GM21786 (cell line): Measurements from ENCODE around the gene AADACL4.

Experiments
- ATAC-seq: cut with Tn5 transposase; IDR thresholded peaks from one replicate; pipeline ENCODE4 v1.9.1; 2021; ENCODE audit not compliant: unreplicated experiment

AADACL4 gene

DNA sequence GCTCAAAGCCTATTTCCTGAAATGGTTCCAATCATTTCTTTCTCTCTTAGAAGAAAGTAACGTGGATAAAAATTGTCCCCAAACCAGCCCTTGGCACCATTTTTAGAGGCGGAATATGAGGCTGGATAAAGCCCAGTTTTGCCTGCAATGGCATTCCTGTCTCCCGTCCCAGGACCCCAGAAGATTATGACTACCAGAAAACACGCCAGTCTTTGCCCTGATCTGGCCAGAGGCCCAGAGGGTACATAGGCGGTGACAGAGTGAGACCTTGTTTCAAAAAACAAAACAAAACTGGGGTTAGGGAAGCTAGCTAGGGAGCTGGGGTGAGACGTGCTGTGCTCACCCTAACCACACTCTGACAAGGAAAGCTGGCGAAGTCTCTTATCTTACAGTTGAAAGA, at the start of gene AADACL4:
Gene AADACL4 (plus strand): TSS at position 301 of the 400 bp plus-strand sequence. CDS start 462 bp downstream, outside the sequence.
- ATAC-seq = no peak

DNA sequence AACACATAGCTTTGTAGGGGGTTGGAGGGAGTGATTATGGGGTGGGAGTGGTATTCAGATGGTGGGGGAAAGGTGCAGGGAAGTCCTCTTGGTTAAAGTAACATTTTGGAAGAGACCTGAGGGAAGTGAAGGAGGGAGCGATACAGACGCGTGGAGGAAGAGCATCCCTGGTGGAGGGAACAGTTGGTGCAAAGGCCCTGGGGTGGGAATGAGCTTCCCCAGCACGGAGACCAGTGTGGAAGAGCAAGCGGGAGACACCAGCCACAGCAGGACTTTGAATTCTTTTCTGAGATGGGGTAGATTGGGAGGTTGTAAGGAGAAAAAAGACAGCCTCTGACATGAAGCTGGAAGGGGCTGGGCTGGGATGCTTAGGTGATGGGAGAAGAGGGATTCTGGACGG, 49.4 kb upstream of the AADACL4 start:
- no peak for ATAC-seq

DNA sequence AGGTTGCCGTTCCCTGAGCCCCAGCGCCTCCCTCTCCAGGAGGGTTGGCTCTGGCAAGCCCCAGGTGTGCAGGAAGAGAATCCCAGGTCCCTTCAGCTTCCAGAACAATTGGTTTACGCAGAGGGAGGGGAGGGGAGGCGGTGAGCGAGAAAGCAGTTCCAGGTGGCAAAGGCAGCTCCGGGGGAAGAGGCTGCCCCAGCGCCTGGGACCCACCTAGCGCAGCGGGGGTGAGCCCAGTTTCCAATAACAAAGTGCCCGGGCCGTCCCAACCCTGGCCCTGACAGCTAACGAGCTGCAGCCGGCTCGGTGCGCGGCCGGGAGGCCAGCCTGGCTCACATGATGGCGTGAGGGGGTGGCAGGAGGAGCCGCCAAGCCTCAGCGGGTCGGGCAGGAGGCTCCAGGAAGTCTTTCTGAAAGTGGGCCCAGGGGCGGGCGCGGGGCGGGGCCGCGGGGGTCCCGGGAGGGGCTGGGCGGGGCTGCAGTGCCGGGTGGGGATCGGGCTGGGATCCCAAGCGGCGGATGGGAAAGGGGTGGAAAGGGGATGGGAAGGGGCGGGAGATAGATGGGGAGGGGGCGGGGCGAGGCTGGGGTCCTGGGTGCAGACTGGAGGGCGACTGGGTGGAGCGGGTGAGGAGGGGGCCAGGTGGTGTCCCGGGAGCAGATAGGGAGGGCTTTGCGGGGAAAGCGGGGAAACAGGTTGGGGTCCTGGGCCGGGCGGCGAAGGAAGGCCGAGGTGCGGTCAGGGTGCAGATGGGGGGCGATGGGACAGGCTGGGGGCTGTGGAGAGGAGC, 48.7 kb upstream of the AADACL4 start:
- no peak for ATAC-seq

DNA sequence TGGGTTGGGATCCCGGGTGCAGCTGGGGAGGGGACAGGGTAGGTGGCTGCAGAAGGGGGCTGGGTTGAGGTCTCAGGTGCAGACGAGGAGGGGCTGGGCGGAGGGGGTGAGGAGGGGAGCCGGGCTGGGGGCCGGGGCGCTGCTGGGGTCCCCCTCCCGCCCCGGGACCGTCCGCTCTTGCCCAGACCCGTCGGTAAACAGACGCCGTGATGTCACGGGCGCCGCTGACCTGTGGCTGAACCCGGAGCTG, 48.2 kb upstream of the AADACL4 start:
- ATAC-seq = no peak

DNA sequence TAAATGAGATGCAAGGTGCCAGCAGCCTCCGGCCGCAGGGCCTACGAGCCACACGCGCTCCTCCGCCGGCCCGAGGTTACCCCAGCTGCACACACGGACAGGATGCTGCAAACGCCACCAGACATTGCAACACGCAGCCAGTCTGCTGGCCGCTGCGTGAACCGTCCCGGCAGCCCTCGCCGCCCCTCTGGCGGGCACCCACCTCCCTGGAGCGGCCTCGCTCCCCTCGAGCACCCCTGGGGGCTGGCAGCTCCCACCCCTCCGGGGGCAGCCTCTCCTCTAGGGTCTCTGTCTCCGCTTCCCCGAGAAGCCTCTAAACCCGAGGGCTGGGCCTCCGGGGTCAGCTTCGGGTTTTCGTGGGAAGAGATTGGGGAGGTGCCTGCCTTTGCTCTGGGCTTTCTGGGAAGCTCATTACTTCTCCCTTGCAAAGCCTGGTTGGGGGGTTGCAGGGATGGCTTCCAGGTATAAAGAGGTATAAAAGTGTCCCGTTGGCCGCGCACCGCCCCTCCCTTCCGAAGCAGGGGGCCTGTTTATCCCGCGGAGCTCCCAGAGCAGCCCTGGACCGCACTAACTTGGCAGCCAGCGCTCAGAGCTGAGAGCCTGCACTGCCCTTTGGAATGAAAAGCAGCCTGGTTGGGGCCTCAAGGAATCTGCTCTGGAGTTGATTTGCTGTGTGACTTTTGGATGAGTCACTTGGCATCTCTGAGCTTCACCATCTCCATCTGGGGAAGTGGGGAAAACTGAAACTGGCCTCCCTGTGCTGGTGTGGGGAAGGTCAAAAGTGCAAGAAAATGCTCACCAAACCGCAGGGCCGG, 47.7 kb upstream of the AADACL4 start:
- ATAC-seq = no peak

DNA sequence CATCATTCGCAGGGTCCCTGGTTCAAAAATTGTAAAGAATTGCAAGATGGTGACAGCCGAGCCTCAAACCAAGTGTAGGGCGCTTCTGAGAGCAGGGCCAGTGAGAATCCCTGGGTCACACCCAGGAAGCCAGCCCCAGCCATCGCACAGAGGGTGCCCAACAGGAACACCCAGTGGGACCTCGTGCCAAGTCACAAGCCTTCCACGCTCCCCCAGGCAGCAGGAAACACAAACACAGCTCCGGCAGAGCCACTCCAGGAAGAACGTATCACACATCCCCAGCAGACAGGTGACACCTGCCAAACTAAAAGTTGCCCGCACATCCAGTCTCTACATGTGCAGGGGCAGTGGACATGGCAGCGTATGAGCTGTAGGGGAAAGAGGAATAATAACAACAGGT, 46.1 kb upstream of the AADACL4 start:
- ATAC-seq = no peak

DNA sequence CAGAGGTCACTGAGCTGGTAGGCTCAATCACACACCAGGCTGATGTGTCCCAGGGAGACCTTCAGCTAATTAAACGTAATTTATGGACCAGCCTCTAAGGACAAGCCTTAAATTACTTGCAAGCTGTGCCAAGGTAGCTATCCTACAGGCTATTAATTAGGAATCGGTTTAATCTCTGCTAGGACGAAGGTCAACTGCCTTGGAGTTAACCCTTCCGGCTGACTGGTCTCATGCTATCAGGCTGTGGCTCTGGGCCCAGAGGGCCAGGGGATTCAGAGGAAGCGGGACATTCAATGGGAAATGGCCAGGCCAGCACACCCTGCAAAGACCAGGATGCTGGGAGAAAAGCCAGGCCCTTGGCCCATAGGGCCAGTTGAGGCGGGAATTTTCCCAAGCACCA, 44.9 kb upstream of the AADACL4 start:
- no peak for ATAC-seq

DNA sequence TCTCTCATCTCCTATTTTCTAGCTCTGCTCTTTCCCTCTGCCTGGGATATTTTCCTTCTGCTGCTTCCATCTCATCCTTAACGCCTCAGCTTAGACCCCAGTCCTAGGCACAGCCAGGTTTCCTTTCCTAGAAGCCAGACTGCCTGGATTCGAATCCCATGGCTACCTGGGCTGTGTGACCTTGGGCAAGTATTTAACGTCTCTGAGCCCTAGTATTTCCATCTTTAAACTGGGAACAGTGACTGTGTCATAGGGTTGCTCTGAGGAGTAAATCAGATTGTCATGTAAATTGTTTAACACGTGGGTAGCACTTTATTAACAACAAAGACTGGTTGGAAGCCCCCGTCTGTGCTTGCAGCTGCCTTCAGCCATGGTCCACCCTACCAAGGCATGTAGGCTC, 44.2 kb upstream of the AADACL4 start:
- no peak for ATAC-seq

DNA sequence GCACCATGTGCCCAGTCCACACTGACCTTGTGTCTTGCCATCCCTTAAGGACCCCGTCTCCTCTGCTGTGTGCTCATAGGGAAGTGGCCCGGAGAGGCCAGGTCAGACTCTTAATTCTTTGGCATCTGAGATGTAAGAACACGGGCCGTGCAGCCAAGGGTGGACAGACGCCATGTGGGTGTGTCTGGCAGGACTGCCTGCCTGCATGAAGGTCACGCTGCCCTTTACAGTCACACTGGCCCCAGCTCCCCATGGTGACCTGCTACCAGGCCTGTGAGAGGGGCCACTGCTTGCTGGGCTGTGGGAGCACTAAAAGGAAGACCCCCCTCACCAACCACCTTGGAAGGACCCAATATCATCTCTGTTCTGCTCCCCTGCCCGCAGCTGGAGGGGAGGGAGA, 43.5 kb upstream of the AADACL4 start:
- no peak for ATAC-seq

DNA sequence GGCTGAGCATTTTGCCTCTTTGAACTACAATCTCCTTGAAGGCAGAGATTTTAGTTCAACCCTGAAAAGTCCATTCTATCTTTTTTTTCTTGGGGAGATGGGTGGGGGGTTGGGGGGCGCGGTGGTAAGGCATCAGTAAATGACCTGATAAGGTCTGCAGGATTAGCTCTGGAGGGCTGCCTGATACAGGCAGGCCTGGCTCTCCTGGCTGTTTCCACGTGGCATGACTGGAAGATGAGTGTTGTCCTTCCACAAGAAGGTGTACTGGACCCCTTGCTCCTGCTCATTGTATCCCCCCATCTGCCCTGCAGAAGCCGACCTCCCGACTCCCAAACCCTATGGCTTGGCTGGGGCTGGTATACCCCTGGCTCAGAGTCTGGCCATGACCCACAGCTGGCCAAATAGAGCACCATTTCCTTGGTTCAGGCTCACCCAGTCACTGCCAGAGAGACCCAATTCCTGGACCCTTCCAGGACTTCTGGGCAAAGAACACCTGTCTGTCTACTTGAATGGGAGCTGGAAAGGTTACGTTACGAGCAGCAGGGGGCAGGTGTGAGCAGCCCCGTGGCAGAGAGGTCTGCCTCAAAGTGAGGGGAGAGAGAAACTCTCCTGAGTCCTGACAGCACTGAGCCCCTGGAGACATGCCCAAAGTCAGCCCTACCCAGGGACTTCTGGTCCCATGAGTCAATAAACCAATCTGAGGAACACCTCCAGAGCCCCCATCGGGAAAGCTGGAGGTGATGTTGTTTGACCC, 42.8 kb upstream of the AADACL4 start:
- no peak for ATAC-seq

DNA sequence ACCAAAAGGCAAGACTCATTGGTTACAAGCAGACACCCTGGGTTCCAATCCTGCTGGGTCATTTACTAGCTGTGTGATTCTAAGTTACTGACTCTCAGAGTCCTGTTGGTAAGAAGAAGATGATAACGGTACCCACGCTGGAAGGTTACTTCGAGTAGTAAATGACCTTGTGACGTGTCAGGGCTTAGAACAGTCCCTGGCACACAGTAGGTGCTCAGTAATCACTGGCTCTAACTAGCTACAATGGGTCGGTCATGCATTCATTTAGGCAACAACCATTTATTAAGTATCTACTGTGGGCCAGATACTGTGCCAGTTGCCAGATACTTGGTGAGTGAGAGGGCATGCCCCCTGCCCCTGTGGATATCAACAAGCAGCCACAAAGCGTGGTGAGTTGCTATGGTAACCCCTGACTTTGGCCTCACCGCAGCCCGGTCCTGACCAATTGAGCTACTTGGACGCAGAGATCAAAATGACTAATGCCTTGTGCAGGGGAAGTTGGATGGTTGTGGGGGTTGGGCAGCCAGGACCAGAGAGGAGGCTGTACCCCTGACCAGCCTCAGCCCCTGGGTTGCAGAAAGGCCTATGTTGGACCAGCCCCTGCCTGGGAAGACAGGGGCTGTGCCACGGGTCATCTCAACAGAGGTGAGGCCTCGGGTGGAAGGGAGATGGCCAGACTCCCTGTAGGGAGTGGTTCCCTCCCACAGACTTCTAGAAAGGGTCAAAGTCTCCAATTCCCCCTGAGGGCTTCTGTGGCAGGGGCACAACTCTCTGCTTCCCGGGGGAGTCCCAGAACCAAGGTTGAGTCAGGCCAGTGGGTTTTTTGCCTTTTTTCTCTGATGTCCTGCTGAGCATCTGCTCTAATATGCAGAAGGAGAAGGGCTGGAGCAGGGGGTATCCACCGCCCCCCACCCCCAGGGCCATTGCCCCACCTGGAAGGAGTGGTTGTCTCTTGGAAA, 41.9 kb upstream of the AADACL4 start:
- ATAC-seq = no peak

DNA sequence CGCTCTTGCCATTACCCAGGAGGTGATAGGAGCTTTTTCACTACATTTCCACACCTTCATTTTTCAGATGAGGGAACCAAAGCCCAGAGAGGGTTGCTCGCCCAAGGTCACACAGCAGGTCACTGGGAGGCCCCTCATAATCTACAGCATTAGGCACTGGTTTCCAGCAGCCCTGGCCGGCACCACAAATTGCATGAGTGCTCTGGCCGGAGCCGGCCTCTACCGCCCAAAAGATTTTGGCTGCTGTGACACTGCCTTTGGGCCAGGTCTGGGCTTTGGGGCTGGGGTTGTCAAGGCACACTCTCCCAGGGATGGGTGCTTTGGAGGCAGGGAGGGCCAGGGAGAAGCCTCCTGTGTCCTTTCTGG, 41.2 kb upstream of the AADACL4 start:
- ATAC-seq = no peak

DNA sequence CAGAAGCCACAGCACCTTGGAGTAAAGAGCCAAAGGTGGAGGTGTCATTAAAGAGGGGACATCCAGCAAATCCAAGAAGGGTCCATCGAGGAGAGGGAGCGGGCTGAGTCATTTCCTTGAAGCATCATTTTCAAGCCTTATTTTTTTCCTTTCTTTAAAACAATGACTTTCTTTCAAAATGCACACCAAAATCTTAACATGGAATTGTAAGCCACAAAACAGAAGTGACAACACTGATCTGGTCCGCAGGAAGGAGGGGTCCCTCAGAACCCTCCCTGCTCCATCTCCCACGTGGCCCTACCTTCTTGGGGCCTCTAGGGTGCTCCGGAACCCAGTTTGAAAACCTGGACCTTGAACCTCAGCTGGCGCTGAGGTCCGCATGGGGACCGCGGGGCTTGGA, 40.7 kb upstream of the AADACL4 start:
- ATAC-seq = no peak

DNA sequence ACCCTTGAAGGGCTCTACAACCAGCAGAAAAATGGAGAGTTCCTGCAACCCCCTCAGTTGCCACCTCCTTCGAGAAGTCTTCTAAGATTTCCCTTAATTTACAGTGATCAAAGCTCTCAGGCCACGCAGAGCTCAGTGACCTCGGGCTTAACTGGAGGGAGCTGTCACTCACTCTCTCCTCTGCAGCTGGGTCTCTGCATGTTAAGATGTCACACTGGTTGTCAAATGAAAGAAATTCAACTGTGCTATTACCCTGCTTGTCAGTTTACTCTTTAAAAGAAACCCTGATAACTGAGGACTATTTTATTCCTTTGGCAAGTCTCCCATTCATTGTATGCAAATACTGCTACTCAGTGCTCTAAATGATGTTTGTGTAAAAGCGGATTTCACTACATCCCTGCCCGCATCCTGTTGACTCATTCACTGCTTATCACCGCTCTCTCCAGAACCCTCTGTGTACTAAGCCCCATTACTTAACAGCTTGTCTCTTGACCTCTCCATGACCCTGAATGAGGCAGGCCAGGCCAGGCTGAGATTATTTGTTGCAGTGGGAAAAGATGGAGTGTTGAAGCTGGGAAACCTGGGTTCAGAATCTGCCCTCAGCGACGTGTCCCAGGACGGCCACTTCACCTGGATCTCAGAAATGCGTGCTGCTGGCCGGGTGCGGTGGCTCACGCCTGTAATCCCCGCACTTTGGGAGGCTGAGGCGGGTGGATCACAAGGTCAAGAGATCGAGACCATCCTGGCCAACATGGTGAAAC, 39.6 kb upstream of the AADACL4 start:
- peak; percentile 48 for ATAC-seq

DNA sequence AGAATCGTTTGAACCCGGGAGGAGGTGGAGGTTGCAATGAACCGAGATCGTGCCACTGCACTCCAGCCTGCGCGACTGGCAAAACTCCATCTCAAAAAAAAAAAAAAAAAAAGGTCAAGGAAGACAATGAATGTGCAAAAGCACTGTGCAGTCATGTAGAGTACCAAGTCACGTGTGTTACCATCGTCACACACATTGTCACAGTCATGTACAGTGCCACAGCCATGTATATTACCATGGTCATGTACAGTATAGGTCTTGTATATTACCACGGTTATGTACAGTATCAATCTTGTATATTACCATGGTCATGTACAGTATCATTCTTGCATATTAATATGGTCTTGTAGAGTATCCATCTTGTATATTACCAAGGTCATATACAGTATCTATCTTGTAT, 38.9 kb upstream of the AADACL4 start:
- no peak for ATAC-seq

DNA sequence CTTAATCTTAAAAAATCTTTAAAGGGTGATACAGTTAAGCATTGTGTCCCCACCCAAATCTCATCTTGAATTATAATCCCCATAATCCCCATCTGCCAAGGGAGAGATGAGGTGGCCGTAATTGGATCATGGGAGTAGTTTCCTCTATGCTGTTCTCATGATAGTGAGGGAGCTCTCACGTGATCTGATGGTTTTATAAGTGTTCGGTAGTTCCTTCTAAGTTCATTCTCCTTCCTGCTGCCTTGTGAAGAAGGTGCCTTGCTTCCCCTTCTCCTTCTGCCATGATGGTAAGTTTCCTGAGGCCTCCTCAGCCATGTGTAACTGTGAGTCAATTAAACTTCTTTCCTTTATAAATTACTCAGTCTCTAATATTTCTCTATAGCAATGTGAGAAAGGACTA, 36.6 kb upstream of the AADACL4 start:
- no peak for ATAC-seq

DNA sequence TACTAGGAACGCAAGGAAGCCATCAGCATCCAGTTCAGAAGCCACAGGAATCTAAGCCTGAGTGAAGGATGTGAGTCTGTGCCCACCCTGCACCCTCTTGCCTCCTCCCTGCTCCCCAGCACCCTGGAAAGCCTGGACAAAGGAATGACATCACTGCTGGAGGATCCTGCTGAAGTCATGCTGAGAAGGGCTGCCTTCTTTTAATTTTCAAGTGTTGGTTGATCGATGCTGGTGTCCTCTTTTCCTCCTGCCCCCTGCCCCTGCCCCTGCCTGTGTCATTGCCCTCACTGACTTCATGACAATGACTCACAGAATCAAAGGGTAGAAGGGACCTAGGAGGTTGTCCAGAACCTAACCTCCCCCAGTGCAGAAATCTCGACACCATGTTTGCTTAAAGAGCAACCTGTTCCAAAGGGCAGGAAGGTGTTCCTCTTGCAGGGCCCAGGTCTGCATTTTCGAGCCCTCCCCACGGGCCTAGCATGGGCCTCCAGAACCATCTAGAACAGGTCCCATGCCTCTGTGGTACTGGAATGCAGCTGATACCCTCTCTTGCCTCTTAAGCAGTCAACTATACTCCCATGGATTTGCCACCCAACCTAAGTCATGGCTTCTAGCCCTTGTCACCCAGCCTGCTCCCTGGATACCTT, 35.5 kb upstream of the AADACL4 start:
- ATAC-seq = no peak

DNA sequence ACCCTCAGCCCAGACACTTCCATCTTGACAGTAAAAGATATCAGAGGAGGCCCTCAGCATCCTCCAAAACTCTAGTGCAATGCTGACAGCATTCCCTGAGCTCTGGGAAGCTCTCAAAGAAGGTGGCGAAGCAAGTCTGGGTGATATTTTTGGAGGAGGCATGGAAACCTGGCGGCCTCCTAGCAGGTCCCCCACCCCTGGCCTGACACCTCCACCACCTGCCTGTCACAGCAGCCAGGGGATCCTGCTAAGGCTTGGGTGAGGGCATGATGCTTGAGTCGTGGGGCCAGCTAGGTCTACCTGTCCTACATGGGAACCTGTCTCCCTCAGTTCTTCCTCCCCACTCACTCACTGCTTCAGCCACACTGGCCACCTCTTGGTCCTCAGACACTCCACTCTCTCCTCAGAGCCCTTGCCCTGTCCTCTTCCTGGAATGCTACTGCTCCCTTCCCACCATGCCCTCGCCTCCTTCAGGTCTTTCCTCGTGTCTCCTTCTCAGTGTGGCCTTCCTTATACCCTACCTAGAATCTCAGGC, 34.3 kb upstream of the AADACL4 start:
- ATAC-seq = no peak

DNA sequence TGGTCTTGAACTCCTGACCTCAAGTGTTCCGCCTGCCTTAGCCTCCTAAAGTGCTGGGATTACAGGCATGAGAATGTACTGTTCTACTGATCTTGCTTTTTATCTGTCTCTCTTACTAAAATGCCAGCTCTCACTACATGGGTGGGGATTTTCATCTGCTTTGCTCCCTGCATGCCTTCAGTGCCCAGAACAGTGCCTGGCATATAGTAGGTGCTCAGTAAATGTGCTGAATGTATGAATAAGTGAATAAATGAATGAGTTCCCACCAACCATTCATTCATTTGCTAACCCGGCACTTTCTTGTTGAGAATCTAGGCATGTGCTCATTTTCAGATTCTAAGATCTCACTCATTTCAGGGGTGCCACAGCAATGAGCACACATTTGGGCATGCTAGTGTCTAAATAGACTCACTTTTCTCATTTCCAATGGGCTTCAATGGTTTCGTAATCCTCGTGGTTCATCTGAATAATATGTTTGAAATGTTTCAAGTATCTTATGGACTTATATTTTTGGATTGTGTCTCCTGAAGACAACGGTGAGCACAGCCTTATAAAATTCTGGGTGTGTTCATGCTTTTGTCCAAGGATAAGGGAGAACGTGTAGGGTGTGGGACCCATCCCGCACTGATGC, 33.5 kb upstream of the AADACL4 start:
- ATAC-seq = no peak
